Right kidney (tissue), 9 donors: ENCODE data around the gene SF3B6.
"Not testable (repeated sequence)": the region's sequence is repeated elsewhere in the genome, so short reads cannot be mapped to it uniquely, and the experiment has no call there.

ENCODE experiments used
- DNase-seq: peaks from one replicate; pipeline ENCODE4 v3.0.0-alpha.2; 2016
- long read RNA-seq, 8 donors: transcript quantifications; one replicate each; lab custom pipeline, GENCODE V29; 2026

SF3B6 gene, protein sequence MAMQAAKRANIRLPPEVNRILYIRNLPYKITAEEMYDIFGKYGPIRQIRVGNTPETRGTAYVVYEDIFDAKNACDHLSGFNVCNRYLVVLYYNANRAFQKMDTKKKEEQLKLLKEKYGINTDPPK
- long read RNA-seq, donor 1, transcript SF3B6-201 (4 exons, 770 nt): major isoform, 281 of 321 reads
- long read RNA-seq, donor 1, partial matches to known transcripts: 18 of 321 reads
- long read RNA-seq, donor 1, other reads (novel, unspliced or antisense): 21 of 321 reads
- long read RNA-seq, donor 2, transcript SF3B6-201 (4 exons, 770 nt): major isoform, 134 of 162 reads
- long read RNA-seq, donor 2, partial matches to known transcripts: 11 of 162 reads
- long read RNA-seq, donor 2, other reads (novel, unspliced or antisense): 16 of 162 reads
- long read RNA-seq, donor 3, transcript SF3B6-201 (4 exons, 770 nt): major isoform, 71 of 78 reads
- long read RNA-seq, donor 3, partial matches to known transcripts: 0 of 78 reads
- long read RNA-seq, donor 3, other reads (novel, unspliced or antisense): 7 of 78 reads
- long read RNA-seq, donor 4, transcript SF3B6-201 (4 exons, 770 nt): major isoform, 104 of 113 reads
- long read RNA-seq, donor 4, partial matches to known transcripts: 0 of 113 reads
- long read RNA-seq, donor 4, other reads (novel, unspliced or antisense): 8 of 113 reads
- long read RNA-seq, donor 5, transcript SF3B6-201 (4 exons, 770 nt): major isoform, 164 of 171 reads
- long read RNA-seq, donor 5, partial matches to known transcripts: 0 of 171 reads
- long read RNA-seq, donor 5, other reads (novel, unspliced or antisense): 7 of 171 reads
- long read RNA-seq, donor 6, transcript SF3B6-201 (4 exons, 770 nt): major isoform, 130 of 166 reads
- long read RNA-seq, donor 6, partial matches to known transcripts: 17 of 166 reads
- long read RNA-seq, donor 6, other reads (novel, unspliced or antisense): 18 of 166 reads
- long read RNA-seq, donor 7, transcript SF3B6-201 (4 exons, 770 nt): major isoform, 228 of 296 reads
- long read RNA-seq, donor 7, partial matches to known transcripts: 45 of 296 reads
- long read RNA-seq, donor 7, other reads (novel, unspliced or antisense): 22 of 296 reads
- long read RNA-seq, donor 8, transcript SF3B6-201 (4 exons, 770 nt): major isoform, 135 of 159 reads
- long read RNA-seq, donor 8, partial matches to known transcripts: 6 of 159 reads
- long read RNA-seq, donor 8, other reads (novel, unspliced or antisense): 17 of 159 reads

DNA sequence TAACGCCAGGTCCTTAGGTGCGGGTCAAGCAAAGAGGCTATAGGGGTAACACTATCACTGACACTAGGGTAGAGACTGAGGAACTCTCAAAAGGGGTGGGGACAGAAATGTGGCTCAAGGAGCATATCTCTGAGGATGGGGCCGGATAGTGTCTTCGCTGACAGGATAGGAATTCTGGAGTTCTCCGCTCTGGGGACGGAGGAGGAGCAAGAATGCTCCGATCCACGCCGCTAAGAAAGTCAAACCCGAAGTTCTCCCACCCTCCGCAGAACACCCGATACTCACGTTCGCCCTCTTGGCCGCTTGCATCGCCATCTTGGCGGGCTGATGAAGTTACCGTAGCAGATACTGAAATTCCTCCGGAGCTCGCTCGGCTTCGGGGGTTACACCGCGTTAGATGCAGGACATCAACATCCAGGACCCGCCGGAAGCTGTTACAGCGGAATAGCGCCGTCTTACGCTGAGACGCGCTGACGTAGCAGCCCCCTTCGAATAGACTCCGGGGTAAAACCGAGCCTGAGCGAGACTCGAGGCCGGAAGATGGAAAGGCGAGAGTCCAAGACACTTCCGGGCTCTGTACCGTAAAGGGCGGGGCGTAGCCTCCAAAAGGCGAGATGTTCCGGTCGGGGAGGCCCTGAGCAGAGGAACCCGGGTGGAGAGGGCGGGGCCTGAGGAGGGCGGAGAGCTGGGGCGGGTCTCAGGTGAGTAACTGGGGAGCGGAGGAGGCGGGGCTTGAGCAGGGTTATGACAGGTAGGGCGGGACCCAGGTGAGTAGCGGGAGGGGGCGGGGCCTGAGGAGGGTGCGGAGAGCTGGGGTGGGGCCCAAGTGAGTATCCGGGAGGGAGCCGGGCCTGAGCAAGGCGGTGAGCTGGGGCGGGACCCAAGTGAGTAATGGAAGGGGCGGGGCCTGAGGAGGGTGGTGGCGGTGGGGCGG is at the start of gene SF3B6:
Gene SF3B6 (minus strand): TSS at position 412 of the 934 bp plus-strand sequence. CDS start 97 bp downstream, at position 315.
- peak; percentile 87 for DNase-seq

DNA sequence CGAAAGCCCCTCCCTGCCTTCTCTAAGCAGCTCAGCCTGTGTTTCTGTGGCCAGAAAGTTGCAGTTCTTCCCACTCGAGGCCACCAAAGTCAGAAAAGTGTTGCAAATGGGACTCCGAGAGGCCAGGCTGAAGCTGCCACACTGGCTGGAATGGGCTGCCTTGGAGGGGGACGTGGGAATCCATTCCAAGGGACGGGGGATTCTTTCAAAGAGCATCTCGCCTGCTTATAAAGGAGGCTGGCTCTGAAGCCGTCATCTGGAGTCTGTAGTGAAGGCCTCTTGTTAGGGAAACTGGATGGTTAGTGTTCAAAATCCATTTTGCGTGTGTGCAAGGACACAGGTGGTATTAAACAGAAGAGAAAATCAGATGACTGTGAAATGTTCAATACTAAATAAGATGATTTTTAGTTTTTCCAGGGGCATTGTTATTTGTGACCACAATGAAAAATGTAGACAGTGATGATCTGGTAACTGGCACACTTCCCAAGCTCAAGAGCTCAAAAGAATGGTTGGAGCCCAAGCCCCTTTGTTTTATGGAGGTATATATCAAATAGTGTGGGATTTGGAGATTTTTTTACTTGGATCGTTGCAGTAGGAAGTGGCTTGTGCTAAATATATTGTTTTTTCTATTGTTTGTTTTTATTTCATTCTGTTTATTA is 47.9 kb upstream of the SF3B6 start:
- DNase-seq: peak; percentile 92

- DNase-seq: peak; percentile 97
Measured at GRCh38 chr2:24123195-24123921, 47.2 kb upstream of the SF3B6 start, which contains the start of the genes FAM228B and PFN4. FAM228B (plus strand) TSS chr2:24123469; CDS start chr2:24124362, 893 bp downstream. PFN4 (minus strand) TSS chr2:24123334; CDS start chr2:24122535, 799 bp downstream.

- no peak for DNase-seq
Measured at GRCh38 chr2:24122366-24123194, 46.5 kb upstream of the SF3B6 start.

- no peak for DNase-seq
Measured at GRCh38 chr2:24121469-24121868, 45.3 kb upstream of the SF3B6 start.

GRCh38 chr2:24121066-24121465 is 44.9 kb upstream of the SF3B6 start:
- DNase-seq: no peak

DNA sequence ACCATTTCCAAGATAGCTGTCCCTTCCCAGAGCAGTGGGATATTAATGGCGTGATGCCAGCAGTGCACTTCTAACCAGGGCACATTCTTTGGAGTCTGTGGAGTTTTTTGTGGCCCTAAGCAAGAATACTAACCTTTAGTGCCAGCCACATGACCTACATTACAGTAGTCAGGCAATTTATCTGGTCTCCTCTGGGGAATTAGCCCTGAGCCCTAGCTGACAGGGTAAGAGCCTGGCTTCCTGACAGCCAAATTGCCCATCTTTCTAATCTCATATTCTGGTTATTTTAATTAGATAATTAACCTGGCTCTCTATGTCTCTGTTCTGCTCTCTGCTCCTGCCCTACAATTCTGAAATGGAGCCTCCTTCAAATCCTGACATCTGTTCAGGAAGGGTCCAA is 41.8 kb upstream of the SF3B6 start:
- DNase-seq: no peak

- no peak for DNase-seq
Measured at GRCh38 chr2:24115057-24115456, 38.9 kb upstream of the SF3B6 start.

DNA sequence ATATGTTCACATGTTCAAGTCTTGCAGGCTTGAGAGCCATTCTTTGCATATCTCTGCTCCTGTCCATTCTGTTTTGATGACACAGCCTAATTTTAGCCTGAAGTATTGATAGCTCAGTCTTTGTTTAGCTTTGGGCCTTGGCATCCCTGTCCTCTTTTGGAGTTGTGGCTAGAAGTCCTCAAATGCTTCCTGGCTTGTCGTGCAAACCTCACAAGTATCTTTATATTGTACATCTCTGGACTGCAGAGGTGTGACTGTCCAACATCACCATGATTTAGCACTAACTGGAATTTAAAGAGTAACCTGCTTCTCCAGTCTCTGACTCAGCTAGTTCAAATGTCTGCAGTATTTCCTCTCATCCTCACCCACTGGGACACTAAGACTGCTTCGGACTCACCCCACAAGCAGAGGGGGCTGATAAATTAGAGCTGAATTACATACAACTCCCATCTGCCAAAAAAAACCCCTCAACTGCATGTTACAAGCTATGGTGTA is 35.3 kb upstream of the SF3B6 start:
- no peak for DNase-seq

DNA sequence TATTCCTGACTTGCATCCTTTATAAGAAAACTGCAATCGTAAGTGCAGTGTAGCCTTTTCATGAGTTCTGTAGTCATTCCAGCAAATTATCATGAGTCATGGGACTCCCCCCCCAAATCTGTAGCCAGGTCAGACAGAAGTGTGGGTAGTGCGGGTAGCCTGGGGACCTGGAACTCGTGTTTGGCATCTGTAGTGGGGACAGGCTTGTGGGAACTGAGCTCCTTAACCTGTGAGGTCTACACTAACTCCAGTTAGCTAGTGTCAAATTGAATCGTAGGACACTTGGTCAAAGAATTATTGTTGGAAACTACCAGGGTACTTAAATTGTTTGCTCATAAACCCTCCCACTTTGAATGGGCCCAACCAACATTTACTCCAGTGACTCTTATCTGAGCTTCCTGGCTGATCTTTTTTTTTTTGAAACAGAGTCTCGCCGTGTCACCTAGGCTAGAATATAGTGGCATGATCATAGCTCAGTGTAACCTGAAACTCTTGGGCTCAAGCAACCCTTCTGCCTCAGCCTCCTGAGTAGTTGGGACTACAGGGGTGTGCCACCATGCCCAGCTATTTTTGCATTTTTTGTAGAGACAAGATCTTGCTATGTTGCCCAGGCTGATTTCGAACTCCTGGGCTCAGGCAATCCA is 34.7 kb upstream of the SF3B6 start:
- no peak for DNase-seq

DNA sequence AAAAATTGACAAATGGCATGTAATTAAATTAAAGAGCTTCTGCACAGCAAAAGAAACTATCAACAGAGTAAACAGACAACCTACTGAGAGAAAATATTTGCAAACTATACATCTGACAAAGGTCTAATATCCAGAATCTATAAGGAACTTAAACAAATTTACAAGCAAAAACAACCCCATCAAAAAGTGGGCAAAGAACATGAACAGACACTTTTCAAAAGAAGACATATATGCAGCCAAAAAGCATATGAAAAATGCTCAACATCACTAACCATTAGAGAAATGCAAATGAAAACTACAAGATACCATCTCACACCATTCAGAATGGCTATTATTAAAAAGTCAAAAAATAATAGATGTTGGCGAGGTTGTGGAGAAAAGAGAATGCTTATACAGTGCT is 33.3 kb upstream of the SF3B6 start:
- not testable (repeated sequence) for DNase-seq

DNA sequence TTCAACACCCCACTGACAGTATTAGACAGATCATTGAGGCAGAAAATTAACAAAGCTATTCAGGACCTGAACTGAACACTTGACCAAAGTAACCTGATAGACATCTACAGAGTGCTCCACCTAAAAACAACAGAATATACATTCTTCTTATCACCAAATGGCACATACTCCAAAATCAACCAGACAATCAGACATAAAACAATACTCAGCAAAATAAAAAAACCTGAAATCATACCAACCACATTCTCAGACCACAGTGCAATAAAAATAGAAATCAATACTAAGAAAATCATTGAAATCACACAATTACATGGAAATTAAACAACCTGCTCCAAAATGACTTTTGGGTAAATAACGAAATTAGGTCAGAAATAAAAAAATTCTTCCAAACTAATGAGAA is 31.2 kb upstream of the SF3B6 start:
- no peak for DNase-seq

DNA sequence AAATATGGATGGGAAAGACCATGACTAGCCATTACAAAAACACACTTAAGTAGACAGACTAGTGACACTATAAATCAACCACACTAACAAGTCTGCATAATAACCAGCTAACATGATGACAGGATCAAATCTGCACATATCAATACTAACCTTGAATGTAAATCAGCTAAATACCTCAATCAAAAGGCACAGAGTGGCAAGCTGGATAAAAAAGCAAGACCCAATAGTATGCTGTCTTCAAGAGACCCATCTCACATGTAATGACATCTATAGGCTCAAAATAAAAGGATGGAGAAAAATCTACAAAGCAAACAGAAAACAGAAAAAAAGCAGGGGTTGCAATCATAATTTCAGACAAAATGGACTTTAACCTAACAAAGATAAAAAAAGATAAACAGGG is 30.7 kb upstream of the SF3B6 start:
- DNase-seq: no peak

GRCh38 chr2:24105816-24106215 is 29.7 kb upstream of the SF3B6 start:
- no peak for DNase-seq

DNA sequence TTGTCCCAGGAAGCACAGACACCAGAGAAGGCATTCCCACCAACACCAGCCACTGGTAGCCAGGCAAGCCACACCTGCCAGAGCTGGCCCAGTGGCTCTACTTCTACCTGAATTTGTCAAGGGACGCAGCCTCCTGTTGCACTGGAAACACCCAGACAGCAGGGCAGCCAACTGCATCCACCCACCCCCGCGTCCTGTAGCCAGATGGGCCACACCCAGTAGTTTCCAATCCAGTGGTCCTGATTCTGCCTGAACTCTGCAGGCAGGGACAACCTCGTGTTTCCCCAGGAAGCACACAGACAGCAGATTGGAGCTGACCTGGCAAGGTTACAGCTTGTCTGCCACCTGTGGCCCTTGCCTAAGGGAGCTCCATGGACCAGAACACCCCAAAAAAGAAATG is 28.8 kb upstream of the SF3B6 start:
- DNase-seq: no peak

- no peak for DNase-seq
Measured at GRCh38 chr2:24104110-24104650, 28.1 kb upstream of the SF3B6 start.

DNA sequence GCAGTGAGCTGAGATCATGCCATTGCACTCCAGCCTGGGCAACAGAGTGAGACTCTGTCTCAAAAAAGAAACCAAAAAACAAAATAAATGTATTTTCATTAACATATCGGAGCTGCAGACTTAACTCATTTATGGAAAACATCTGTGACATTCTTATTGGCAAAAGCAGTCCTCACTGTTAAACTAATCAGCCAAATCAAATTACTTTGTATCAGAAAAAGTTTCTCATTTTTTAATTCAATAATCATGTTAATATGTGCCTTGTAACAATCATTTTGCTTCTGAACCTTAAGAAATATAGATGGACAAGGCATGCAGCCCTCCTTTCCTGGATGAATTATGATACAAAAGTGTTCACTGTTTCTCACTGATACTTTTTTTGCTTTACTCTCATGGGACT is 26.6 kb upstream of the SF3B6 start:
- no peak for DNase-seq

GRCh38 chr2:24101992-24102391 is 25.9 kb upstream of the SF3B6 start:
- no peak for DNase-seq
